HL-60/S4 treated with phorbol 12-myristate 13-acetate at 8.2 ng/mL for 4 days and 3 days (cell line): Measurements from ENCODE around the gene TMEM250.
"Not testable (repeated sequence)": the region's sequence is repeated elsewhere in the genome, so short reads cannot be mapped to it uniquely, and the experiment has no call there.

Source experiments
- in situ Hi-C: fragments of 300-500 bp; cut with MboI; formaldehyde crosslinking; loops from 2 replicates; pipeline ENCODE4 v1.15.0; 2022; ENCODE audit warnings: low sequenced_read_pairs

The TMEM250 gene

DNA sequence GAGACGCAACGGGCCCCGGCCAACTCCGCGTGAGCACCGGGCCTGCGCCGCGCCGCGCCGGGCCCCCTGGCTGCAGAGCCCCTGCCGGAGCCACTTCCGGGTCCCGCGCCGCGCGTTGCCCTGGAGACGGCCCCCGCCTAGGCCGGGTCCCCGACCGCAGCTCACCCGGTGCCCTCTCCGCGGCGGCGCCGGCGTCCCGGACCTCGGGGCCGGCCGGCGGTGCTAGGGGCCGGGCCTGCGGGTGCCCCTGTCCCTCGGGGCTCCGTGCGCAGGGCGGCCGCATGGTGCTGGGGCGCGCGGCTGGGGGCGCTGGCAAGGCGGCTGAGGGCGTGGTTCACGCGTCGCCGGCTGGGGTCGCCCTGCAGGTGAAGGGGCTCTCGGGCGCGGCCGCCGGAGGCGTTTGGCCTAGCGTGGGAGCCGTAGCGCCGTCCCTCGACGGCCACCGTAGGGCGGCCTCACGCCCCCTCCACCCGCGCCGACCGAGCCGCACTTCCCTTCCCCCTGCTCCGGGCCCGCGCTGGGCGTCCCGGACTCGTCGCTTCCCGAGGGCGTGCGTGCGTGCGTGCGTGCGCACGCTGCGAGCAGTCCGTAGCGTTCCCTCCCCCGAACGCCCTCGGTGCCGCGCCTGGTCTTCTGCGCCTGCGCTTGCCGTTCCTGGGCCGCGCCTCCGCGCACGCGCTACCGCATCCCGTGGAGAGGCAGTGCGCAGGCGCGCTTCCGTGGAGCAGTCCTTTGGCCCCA is at the start of gene TMEM250:
TMEM250 (minus strand) TSS at position 556 of the 741 bp plus-strand sequence. CDS start 1,975 bp downstream, outside the sequence.
- in situ Hi-C loops: no loop called here

- in situ Hi-C loops: loop anchor here (10.0 kb wide), 1 partner anchor 101 kb away; no protein-coding TSS in a partner anchor
Measured at GRCh38 chr9:136163248-136163850, 44.7 kb upstream of the TMEM250 start.

DNA sequence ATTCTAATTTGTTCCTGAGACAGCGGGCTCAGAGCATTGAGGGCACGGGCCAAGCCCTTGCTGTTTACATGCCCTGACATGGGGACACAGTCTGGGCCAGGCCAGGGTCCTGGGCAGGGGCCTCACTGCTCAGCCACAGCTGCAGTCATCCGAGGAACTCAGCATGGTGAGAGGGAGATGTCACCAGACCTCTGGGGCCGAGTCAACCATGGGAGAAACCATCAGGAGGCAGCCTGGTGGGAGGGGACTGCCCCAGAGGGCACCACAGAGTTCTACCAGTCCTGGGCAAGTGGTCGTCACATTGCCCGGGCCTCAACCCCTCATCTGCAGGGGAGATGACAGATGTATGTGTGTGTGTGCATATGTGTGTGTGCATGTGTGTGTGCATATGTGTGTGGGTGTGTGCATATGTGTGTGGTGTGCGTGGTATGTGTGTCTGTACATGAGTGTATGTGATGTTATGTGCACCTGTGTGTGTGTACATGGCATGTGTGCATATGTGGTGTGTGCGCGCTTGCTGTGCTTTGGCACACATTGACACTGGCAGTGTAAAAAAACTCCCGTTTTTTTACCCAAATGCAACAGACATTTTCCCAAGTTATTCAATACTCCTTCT is 42.4 kb upstream of the TMEM250 start:
- in situ Hi-C loops: loop anchor here (10.0 kb wide), 1 partner anchor 104 kb away; no protein-coding TSS in a partner anchor

- in situ Hi-C loops: loop anchor here (10.0 kb wide), 1 partner anchor 104 kb away; no protein-coding TSS in a partner anchor
Measured at GRCh38 chr9:136160381-136160841, 41.7 kb upstream of the TMEM250 start.

DNA sequence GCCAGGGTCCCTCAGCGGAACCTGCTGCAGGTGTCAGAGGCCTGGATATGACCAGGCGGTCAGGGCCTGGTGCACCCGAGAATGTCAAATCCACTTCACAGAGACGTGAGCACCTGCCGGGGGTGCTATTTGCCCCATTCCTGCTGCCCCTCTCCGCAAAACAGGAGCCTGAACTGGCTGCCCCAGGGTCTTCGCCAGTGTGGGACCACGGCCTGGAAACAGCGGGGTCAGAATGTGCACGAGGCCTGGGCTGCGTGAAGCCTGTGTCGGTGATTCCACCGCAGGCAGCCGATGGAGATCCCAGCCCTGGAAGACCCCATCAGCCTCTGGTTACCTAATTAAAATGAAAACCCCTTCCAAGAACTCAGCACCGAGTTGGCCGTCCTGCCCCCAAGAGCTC is 41.2 kb upstream of the TMEM250 start:
- in situ Hi-C loops: loop anchor here (10.0 kb wide), 1 partner anchor 105 kb away; no protein-coding TSS in a partner anchor

- in situ Hi-C loops: no loop called here
Measured at GRCh38 chr9:136157477-136158265, 39.0 kb upstream of the TMEM250 start.

GRCh38 chr9:136156209-136157120 is 37.8 kb upstream of the TMEM250 start:
- in situ Hi-C loops: no loop called here

DNA sequence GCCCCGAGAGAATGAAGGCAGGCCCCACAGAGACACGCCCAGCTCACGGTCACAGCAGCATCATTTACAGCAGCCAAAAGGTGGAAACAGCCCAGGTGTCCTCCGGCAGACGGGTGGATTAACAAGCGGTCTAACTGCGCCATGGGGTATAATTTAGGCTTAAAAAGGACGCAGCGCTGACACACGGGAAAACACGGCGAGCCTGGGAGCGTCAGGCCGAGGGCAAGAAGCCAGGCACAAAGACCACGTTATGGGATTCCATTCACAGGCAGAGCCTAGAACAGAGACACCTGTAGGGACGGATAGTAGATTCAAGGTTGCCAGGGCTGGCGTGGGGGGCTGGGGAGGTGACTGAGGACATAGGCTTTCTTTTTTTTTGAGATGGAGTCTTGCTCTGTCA is 36.9 kb upstream of the TMEM250 start:
- in situ Hi-C loops: no loop called here

DNA sequence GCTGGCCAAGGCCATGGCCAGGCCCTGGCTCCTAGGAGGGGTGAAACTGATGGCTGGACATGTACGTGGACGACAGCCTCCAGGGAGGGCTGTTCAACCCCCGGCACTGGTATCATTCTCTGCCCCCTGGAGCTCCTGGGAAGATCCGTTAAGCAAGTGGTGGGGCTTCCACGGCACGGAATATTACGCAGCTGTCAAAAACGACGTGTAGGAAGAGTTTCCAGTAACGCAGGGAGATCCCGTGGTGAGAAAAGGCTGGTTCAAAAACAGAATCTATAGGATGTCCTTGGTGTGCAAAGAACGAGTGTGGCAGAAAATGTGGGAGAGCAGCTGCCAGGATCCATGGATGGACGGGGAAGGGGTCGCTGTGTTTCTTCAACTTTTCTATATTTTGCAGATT is 36.3 kb upstream of the TMEM250 start:
- in situ Hi-C loops: no loop called here

GRCh38 chr9:136153381-136154065 is 34.8 kb upstream of the TMEM250 start:
- in situ Hi-C loops: no loop called here

DNA sequence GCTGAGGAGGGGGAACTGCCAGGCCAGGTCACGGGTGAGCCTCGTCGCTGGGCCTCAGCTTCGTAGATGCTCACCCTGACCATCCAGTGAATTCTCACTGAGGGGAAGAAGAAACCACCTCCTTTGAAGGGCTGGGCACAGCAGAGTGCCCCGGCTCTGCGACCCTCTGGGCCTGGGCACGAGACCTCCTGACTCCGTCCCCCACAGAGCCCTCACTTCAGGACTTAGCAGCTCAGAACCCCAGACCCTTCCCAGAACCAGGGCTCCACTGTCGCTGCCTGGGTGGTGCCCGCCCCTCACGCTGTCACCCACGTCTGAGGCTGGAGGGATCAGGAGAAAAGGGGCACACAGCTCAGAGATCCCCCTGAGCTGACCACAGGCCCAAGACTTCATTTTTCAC is 34.3 kb upstream of the TMEM250 start:
- in situ Hi-C loops: no loop called here

DNA sequence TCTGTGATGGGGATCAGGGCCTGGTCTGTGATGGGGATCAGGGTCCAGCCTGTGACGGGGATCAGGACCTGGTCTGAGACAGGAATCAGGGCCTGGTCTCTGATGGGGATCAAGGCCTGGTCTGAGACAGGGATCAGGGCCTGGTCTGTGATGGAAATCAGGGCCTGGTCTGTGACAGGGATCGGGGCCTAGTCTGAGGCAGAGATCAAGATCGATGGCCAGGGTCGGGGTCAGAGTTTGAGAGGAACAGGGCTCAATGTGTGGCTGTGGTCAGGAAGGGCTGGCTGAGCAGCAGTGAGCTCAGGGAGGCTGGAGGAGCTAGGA is 33.8 kb upstream of the TMEM250 start:
- in situ Hi-C loops: no loop called here

- in situ Hi-C loops: no loop called here
Measured at GRCh38 chr9:136151848-136152542, 33.3 kb upstream of the TMEM250 start.

GRCh38 chr9:136151214-136151804 is 32.6 kb upstream of the TMEM250 start:
- in situ Hi-C loops: no loop called here

- in situ Hi-C loops: not testable (repeated sequence)
Measured at GRCh38 chr9:136150664-136151213, 32.1 kb upstream of the TMEM250 start.

DNA sequence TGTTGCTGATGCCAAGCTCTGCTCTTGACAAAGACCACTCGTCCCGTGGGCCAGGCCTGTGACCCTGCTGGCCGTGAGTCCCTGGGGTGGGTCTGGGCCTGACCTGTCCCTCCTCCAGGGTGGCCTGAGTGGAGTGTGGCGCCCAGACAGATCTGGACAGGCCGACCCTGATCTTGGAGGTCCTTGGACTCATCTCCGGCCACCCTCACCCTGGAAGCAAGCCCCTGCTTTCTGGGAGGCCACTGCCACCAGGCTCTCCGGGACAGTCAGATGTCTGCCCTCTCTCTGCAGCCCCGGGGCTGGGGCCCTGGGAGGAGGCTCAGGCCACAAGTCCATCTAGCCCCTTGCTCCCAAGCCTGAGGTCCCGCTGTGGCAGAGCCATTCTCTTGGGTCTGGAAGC is 31.2 kb upstream of the TMEM250 start:
- in situ Hi-C loops: no loop called here

- in situ Hi-C loops: no loop called here
Measured at GRCh38 chr9:136149337-136149736, 30.7 kb upstream of the TMEM250 start.

- in situ Hi-C loops: no loop called here
Measured at GRCh38 chr9:136148766-136149165, 30.1 kb upstream of the TMEM250 start.
